GM20431 (cell line): ENCODE measurements around the gene MCM6.
"Not testable (repeated sequence)": the region's sequence is repeated elsewhere in the genome, so short reads cannot be mapped to it uniquely, and the experiment has no call there.

Experiments used
- in situ Hi-C: fragments of 300-500 bp; cut with MseI, MboI; formaldehyde crosslinking; loops from one replicate; pipeline ENCODE4 v1.15.0; 2020; ENCODE audit warnings: low sequenced_read_pairs; ENCODE audit not compliant: unreplicated experiment

The MCM6 gene

GRCh38 chr2:135825550-135826176, 50.6 kb downstream of the MCM6 start:
- in situ Hi-C loops, result no loop called here

GRCh38 chr2:135825131-135825530, 51.1 kb downstream of the MCM6 start:
- in situ Hi-C loops, result no loop called here

- in situ Hi-C loops, result no loop called here
Measured at GRCh38 chr2:135822855-135823254, 53.4 kb downstream of the MCM6 start.

- in situ Hi-C loops, result no loop called here
Measured at GRCh38 chr2:135821190-135821589, 55.1 kb downstream of the MCM6 start.

GRCh38 chr2:135820003-135820618, 56.1 kb downstream of the MCM6 start:
- in situ Hi-C loops, result no loop called here

- in situ Hi-C loops, result no loop called here
Measured at GRCh38 chr2:135818937-135819610, 57.2 kb downstream of the MCM6 start.

- in situ Hi-C loops, result no loop called here
Measured at GRCh38 chr2:135817951-135818350, 58.3 kb downstream of the MCM6 start.

GRCh38 chr2:135817466-135817865, 58.8 kb downstream of the MCM6 start:
- in situ Hi-C loops, result no loop called here

GRCh38 chr2:135815269-135815668, 61.0 kb downstream of the MCM6 start:
- in situ Hi-C loops, result no loop called here

GRCh38 chr2:135812907-135813511, 63.2 kb downstream of the MCM6 start:
- in situ Hi-C loops, result no loop called here

- in situ Hi-C loops, result not testable (repeated sequence)
Measured at GRCh38 chr2:135807874-135808273, 68.4 kb downstream of the MCM6 start.

GRCh38 chr2:135803278-135803677, 73.0 kb downstream of the MCM6 start:
- in situ Hi-C loops, result no loop called here

- in situ Hi-C loops, result no loop called here
Measured at GRCh38 chr2:135802350-135802749, 73.9 kb downstream of the MCM6 start.

GRCh38 chr2:135800513-135801460, 75.5 kb downstream of the MCM6 start:
- in situ Hi-C loops, result no loop called here

GRCh38 chr2:135799738-135800137, 76.5 kb downstream of the MCM6 start:
- in situ Hi-C loops, result no loop called here

GRCh38 chr2:135798762-135799161, 77.5 kb downstream of the MCM6 start:
- in situ Hi-C loops, result no loop called here

- in situ Hi-C loops, result no loop called here
Measured at GRCh38 chr2:135798275-135798705, 78.0 kb downstream of the MCM6 start.

GRCh38 chr2:135797497-135798274, 78.6 kb downstream of the MCM6 start:
- in situ Hi-C loops, result no loop called here

GRCh38 chr2:135796606-135797005, 79.6 kb downstream of the MCM6 start:
- in situ Hi-C loops, result no loop called here
